Tibial nerve (tissue), 4 donors: ENCODE data around the gene NFATC2. TPM values are rescaled to one million over a fixed set of nuclear protein-coding genes. Genes with fewer than 3 reads are reported as not detected.

Source experiments
- DNase-seq, 2 donors: peaks; one replicate each; pipeline ENCODE4 v3.0.0-alpha.2; 2019; ENCODE audit warnings: low spot score in 2 of 2
- H3K27ac ChIP-seq, 4 donors: fragments of 200-600 bp; sonication (generic) in 3 of 4; one replicate each; pipeline ENCODE4 v1.5.1; 2017 to 2019; ENCODE audit warnings: mild to moderate bottlenecking in 1 of 4
- H3K27me3 ChIP-seq, 2 donors: fragments of 200-600 bp; sonication (generic) in 1 of 2; one replicate each; pipeline versions ENCODE4 v1.5.1 to v1.6.0; 2017 to 2019
- H3K36me3 ChIP-seq, 3 donors: fragments of 200-600 bp; sonication (generic); one replicate each; pipeline ENCODE4 v1.5.1; 2018 to 2019
- H3K4me1 ChIP-seq, 4 donors: fragments of 200-600 bp; sonication (generic) in 3 of 4; one replicate each; pipeline ENCODE4 v1.5.1; 2017 to 2019
- H3K4me3 ChIP-seq, 4 donors: fragments of 200-600 bp; sonication (generic) in 3 of 4; one replicate each; pipeline ENCODE4 v1.5.1; 2017 to 2019; ENCODE audit warnings: mild to moderate bottlenecking in 1 of 4, moderate library complexity in 1 of 4
- H3K9me3 ChIP-seq, 4 donors: fragments of 200-600 bp; sonication (generic) in 3 of 4; one replicate each; pipeline ENCODE4 v1.5.1; 2017 to 2019
- EP300 ChIP-seq, 2 donors: sonication (generic); formaldehyde crosslinking; IDR thresholded peaks; one replicate each; pipeline ENCODE4 v1.6.1; 2017; ENCODE audit warnings: antibody characterized with exemption in 2 of 2, mild to moderate bottlenecking in 1 of 2
- POLR2A ChIP-seq, 2 donors: fragments of 450-650 bp; IDR thresholded peaks; one replicate each; pipeline ENCODE4 v1.6.1; 2017; ENCODE audit warnings: antibody characterized with exemption in 2 of 2, mild to moderate bottlenecking in 2 of 2, moderate library complexity in 2 of 2
- WGBS, 2 donors: methylation state at CpG; one replicate each; pipeline ENCODE4 v1.1.5; 2018; 5-methylcytosine and 5-hydroxymethylcytosine counted together
- total RNA-seq, 4 donors: library from RNA; depleted of rRNA; stranded (reverse); fragments of >200 nt; gene quantifications; one replicate each; pipeline ENCODE4 v1.1.0, GENCODE V29; 2016
- TF ChIP-seq, protein P1 (sequence below), 5 experiments: fragments of 200-600 bp in 3 of 5; fragments of 450-650 bp in 2 of 5; sonication (generic) in 3 of 5; IDR thresholded peaks; one replicate each; pipeline ENCODE4 v1.5.1; 2016 to 2019; ENCODE audit warnings: antibody characterized with exemption in 5 of 5, mild to moderate bottlenecking in 3 of 5, moderate library complexity in 2 of 5

Gene NFATC2
- total RNA-seq, 4 donors from 2014 or later = 6.0 to 11.5 (median 7.7) TPM

DNA sequence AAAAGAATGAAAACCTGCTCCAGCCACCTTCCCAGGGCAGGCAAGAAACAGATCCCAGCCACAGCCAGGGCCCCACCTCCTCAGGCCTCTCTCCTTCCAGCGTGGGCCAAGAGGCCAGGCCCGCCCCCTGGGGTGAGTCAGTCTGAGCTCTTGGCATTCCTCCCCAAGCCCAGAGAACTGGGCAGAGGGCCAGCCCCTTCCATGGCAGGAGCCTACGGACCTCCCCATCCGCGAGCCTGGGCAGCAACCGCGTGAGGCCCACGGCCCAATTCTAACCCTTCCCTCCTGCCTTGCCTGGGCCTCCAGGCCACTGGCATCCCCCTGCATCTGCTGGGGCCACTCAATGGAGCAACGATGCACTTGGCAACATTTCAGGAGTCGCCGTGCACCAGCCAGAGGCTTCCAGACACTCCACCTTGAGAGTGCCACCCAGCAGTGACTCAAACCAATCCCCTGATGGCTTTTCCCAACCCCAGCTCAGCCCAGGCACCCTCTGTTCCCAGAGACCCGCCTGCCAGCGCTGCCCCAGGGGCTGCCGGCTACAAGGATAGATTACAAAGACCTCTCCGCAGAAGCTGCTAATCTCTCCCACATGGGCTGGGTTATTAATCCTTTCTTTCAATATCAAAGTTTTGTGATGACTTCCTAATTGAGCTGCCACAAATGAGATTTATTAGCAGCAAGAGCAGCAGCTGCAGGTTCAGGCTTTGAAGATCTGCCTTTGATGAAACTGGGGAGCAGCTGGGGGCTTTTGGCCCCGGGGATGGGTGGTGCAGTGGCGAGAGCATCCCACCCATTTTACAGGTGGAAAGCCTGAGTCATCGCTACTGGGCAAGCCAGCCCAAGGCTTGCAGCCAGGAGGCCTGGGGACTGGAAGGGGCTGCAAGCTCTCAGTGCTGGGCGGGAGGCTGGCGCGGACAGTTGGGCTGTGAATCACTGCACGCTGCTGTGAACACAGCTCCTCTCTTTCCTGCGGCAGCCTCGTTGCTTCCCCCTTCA is 85.7 kb downstream of the NFATC2 start:
- TF ChIP-seq EP300 (IDR thresholded peaks at IDR 0.05) (peak in 1 of 2 donors; percentile 89), POLR2A (IDR thresholded peaks at IDR 0.05) (no peak)
- TF ChIP-seq, protein P1, sequence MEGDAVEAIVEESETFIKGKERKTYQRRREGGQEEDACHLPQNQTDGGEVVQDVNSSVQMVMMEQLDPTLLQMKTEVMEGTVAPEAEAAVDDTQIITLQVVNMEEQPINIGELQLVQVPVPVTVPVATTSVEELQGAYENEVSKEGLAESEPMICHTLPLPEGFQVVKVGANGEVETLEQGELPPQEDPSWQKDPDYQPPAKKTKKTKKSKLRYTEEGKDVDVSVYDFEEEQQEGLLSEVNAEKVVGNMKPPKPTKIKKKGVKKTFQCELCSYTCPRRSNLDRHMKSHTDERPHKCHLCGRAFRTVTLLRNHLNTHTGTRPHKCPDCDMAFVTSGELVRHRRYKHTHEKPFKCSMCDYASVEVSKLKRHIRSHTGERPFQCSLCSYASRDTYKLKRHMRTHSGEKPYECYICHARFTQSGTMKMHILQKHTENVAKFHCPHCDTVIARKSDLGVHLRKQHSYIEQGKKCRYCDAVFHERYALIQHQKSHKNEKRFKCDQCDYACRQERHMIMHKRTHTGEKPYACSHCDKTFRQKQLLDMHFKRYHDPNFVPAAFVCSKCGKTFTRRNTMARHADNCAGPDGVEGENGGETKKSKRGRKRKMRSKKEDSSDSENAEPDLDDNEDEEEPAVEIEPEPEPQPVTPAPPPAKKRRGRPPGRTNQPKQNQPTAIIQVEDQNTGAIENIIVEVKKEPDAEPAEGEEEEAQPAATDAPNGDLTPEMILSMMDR (IDR thresholded peaks at IDR 0.05) = no peak
- DNase-seq = peak; percentile 97 to 98
- Histone ChIP-seq H3K4me1 (peaks cover 6 to 20% (median 16%) of the 10 kb centered on the region in 4 donors), H3K4me3 (peak overlapping the region in 2 of 4 donors; percentile 3 to 5), H3K27me3 (no peaks in the 10 kb centered on the region), H3K27ac (peak overlapping the region; percentile 72 to 86 (median 78)), H3K9me3 (no peaks in the 10 kb centered on the region), H3K36me3 (peaks cover 0 to 17% (median 0%) of the 10 kb centered on the region in 3 donors)
- 17 to 25% methylated on average over 22 to 23 of the region's 24 CpGs for WGBS, 2 donors

DNA sequence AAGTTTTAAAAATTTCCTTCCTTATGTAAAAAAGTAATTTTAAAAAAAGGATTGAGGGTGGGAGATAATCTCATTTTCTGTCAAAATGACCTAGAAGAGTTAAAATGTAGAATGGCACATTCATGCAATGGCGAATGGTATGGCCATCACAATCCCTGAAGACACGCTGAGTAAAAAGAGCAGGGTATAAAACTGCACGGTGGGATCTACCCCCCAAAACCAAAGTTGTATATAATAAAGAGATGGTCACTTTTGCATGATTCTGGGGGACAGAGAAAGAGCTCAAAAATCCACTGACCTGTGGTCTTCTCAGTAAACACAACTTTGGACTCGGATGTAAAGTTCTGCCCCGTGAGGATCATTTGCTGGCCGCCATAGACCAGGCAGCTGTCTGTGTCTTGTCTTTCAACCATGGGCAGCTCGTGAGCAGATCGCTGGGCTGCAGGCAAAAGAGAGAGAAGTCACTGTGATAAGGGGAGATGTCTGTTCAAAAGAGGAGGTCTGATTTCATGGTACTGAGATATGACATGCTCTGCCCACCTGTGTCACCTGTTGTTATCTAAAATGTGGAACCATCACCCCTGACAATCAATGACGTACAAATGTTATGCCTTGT is 88.2 kb downstream of the NFATC2 start:
- Histone ChIP-seq H3K27ac (peak overlapping the region in 1 of 4 donors; percentile 50), H3K9me3 (no peaks in the 10 kb centered on the region), H3K36me3 (peaks cover 0 to 17% (median 0%) of the 10 kb centered on the region in 3 donors), H3K4me3 (no peak overlapping the region), H3K27me3 (no peaks in the 10 kb centered on the region), H3K4me1 (peaks cover 6 to 33% (median 18%) of the 10 kb centered on the region in 4 donors)
- TF ChIP-seq EP300 (IDR thresholded peaks at IDR 0.05) = no peak
- TF ChIP-seq POLR2A (IDR thresholded peaks at IDR 0.05) = no peak
- TF ChIP-seq, protein P1 (IDR thresholded peaks at IDR 0.05) = no peak
- 96 to 98% methylated on average over 9 of the region's 9 CpGs for WGBS, 2 donors
- no peak for DNase-seq

DNA sequence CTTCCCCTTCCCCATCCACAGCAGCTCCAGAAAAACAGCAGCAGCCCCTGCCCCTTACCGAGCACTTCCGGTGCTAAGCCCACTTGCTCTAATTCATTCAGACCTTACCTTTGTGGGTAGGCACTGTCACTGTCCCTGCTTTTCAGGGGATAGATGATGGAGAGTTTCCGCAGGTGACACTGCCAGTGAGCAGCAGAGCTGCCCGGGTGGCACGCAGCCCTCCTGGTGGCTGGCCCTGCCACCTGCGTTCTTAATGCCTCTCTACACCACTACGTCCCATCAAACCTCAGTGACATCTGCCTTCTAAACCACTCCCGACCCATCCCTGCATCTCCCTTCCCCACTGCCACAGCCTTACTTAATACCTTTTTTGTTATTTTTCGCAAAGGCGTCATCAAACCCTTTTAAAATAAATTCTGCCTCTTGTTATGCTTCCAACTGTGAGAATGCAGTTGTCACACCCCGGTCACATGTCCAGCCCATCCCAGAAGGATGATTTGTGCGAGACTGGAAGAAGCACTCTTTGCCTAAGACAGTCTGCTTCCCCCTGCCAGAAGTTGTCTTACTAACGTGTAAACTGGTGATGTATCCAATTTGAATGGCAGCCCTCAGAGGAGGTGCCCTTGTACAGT is 89.7 kb downstream of the NFATC2 start:
- H3K36me3 ChIP-seq = peaks cover 0 to 17% (median 0%) of the 10 kb centered on the region in 3 donors
- DNase-seq = no peak
- H3K27ac ChIP-seq = no peak overlapping the region
- no peak overlapping the region for H3K4me3 ChIP-seq
- peaks cover 6 to 48% (median 22%) of the 10 kb centered on the region in 4 donors for H3K4me1 ChIP-seq
- H3K27me3 ChIP-seq = no peaks in the 10 kb centered on the region
- TF ChIP-seq EP300 (IDR thresholded peaks at IDR 0.05) (no peak), POLR2A (IDR thresholded peaks at IDR 0.05) (no peak)
- TF ChIP-seq, protein P1 (IDR thresholded peaks at IDR 0.05) = no peak
- 95 to 96% methylated on average over 13 of the region's 13 CpGs for WGBS, 2 donors
- H3K9me3 ChIP-seq = no peaks in the 10 kb centered on the region

DNA sequence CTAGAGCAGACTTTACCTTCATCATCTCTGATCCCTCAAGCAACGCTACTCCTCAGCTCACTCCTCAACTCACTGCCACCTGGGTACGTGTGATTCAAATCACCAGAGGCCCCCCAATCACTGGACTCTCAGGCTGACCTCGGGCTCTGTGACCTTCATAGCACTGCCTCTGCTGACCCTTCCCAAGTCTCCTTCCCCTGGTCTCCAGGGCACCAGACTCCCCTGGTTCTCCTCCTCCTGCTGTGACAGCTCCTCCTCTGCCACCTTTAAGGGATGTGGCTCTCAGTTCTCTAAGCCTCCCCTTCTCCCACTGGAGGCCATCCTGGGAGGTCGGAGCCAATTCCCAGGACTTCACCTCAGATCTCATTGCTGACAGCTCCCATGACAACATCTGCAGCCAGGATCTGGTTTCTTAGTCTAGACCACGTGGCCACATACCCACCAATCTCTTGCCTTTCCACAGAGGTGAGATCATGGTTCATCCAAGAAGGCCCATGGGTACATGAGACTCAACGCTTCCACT is 90.4 kb downstream of the NFATC2 start:
- H3K27me3 ChIP-seq = no peaks in the 10 kb centered on the region
- no peaks in the 10 kb centered on the region for H3K9me3 ChIP-seq
- 91 to 92% methylated on average over 6 of the region's 6 CpGs for WGBS, 2 donors
- no peak overlapping the region for H3K27ac ChIP-seq
- H3K4me1 ChIP-seq = peaks cover 6 to 51% (median 23%) of the 10 kb centered on the region in 4 donors
- H3K4me3 ChIP-seq = no peak overlapping the region
- peaks cover 0 to 17% (median 0%) of the 10 kb centered on the region in 3 donors for H3K36me3 ChIP-seq
- no peak for DNase-seq
- TF ChIP-seq, protein P1 (IDR thresholded peaks at IDR 0.05) = no peak
- TF ChIP-seq POLR2A (IDR thresholded peaks at IDR 0.05) (no peak), EP300 (IDR thresholded peaks at IDR 0.05) (no peak)
